ENCODE measurements around the gene MYO10. TPM values are rescaled to one million over a fixed set of nuclear protein-coding genes. Genes with fewer than 3 reads are reported as not detected.
A peak's percentile ranks its signal among the peaks of the same experiment; 100 is the strongest.

The MYO10 gene
- total and polyA plus RNA-seq, 8 donors, result 32.6 to 71.5 (median 65.0) TPM

DNA sequence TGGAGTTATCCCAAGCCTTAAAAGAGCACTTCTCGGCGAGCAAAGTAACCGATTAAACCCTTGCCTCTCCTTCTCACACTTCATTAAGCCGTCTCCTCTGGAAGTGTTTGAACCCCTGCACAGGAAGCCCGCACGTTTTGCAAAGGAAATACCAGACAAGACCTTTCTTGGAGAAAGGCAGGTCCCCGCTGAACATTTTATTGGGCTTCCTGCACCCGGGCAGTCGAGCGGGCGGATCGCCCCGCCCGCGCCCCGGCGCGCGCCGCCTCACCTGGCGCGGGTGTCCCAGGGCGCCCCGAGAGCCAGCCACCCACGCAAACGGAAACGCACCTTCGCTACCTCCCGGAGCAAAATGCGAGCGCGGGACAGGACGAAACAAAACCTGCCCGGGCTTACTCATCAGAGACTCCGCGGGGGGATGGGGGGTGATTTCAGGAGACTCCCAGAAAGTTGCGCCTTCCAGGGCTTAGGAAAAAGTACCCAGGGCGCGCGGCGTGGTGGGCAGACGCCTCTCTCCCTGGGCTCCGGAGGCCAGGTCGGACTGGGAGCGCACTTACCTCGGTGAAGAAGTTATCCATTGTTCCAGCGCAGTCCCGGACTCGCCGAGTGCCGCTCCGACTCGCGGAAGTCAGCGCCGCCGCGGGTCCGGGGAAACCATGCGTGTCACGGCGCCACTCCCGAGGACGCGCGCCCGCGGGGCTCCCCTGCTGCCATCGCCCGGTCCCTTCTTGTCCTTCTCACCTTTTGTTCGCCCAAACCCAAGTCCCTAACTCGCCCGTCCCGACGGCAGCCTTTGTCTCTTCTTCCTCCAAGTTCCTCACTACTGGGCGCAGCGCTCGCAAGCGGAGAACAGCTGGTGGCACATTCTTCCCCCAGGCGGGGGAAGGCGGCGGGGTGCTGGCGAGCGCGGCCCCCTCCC is 598 bp downstream of the MYO10 start:
- Histone ChIP-seq H3K27ac (peak overlapping the region; percentile 82 to 89), H3K4me3 (peak overlapping the region; percentile 57 to 68), H3K36me3 (no peaks in the 10 kb centered on the region), H3K4me1 (peaks cover 23 to 57% of the 10 kb centered on the region in 2 donors), H3K9me3 (no peaks in the 10 kb centered on the region), H3K27me3 (peaks cover 0 to 44% of the 10 kb centered on the region in 2 donors)
- ATAC-seq (peak; percentile 24), DNase-seq (peak; percentile 33 to 81 (median 62))
- intact Hi-C loops (cut with DNase I), result loop anchor here in 1 of 2 donors (2.0 to 10.0 kb wide), 2 partner anchors 141 to 253 kb away; no protein-coding TSS in a partner anchor
- TF ChIP-seq, protein P1, sequence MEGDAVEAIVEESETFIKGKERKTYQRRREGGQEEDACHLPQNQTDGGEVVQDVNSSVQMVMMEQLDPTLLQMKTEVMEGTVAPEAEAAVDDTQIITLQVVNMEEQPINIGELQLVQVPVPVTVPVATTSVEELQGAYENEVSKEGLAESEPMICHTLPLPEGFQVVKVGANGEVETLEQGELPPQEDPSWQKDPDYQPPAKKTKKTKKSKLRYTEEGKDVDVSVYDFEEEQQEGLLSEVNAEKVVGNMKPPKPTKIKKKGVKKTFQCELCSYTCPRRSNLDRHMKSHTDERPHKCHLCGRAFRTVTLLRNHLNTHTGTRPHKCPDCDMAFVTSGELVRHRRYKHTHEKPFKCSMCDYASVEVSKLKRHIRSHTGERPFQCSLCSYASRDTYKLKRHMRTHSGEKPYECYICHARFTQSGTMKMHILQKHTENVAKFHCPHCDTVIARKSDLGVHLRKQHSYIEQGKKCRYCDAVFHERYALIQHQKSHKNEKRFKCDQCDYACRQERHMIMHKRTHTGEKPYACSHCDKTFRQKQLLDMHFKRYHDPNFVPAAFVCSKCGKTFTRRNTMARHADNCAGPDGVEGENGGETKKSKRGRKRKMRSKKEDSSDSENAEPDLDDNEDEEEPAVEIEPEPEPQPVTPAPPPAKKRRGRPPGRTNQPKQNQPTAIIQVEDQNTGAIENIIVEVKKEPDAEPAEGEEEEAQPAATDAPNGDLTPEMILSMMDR (IDR thresholded peaks at IDR 0.05), result no peak

DNA sequence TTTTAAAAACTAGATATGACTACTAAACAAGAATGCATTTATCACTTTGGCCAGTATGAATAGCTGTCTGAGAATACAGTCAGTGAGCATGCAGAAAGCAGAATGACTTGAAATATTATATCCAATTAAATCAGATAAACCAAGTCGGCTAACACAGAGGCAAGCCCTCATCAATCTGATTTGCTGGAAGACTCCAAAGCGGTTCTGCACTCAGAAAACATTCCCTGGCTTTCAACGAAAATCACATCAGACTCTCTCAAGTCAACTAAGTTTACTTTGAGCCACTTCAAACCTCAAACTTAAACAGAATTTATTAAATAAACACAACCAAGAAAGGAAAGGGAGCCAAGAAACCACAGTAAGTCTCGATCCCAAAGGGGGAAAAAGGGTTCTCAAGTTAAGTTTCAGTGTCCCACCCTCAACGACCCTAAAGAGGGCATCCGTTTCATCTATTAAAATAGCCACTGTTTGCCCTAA is 1.4 kb downstream of the MYO10 start:
- peak; percentile 5 for ATAC-seq
- Histone ChIP-seq H3K27me3 (peaks cover 0 to 44% of the 10 kb centered on the region in 2 donors), H3K27ac (peak overlapping the region; percentile 82 to 89), H3K9me3 (no peaks in the 10 kb centered on the region), H3K36me3 (no peaks in the 10 kb centered on the region), H3K4me3 (peak overlapping the region; percentile 57 to 68), H3K4me1 (peaks cover 27 to 57% of the 10 kb centered on the region in 2 donors)
- TF ChIP-seq, protein P1 (IDR thresholded peaks at IDR 0.05), result no peak
- intact Hi-C loops (cut with DNase I), result loop anchor here in 1 of 2 donors (2.0 to 10.0 kb wide), 2 partner anchors 140 to 254 kb away; no protein-coding TSS in a partner anchor
- DNase-seq, result peak in 1 of 4 donors; percentile 32

DNA sequence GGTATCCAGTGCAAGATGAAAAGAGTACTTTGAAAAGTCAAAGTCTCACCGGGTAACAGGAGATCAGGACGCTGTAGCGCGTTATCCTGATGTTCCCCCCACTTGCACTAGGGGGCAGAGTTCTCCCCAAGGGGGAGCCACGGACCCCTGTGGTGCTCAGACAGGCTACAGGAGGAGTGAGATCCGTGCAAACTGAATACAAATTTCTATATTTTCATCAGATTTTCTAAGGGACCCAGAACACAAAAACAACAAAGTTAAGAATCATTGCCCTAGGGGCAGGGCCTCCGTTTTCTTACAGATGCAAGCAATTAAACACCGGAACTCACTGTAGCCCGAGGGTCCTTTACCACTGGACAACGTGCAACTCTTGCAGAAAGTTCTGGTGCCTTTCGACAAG is 2.0 kb downstream of the MYO10 start:
- Histone ChIP-seq H3K4me1 (peaks cover 27 to 57% of the 10 kb centered on the region in 2 donors), H3K36me3 (no peaks in the 10 kb centered on the region), H3K9me3 (no peaks in the 10 kb centered on the region), H3K27me3 (peaks cover 0 to 44% of the 10 kb centered on the region in 2 donors), H3K4me3 (peak overlapping the region; percentile 57 to 68), H3K27ac (no peak overlapping the region)
- TF ChIP-seq, protein P1 (IDR thresholded peaks at IDR 0.05), result peak; percentile 86 to 91
- intact Hi-C loops (cut with DNase I), result loop anchor here in 1 of 2 donors (2.0 to 10.0 kb wide), 2 partner anchors 139 to 255 kb away; no protein-coding TSS in a partner anchor
- DNase-seq (peak in 2 of 4 donors; percentile 59 to 83), ATAC-seq (peak; percentile 53)

DNA sequence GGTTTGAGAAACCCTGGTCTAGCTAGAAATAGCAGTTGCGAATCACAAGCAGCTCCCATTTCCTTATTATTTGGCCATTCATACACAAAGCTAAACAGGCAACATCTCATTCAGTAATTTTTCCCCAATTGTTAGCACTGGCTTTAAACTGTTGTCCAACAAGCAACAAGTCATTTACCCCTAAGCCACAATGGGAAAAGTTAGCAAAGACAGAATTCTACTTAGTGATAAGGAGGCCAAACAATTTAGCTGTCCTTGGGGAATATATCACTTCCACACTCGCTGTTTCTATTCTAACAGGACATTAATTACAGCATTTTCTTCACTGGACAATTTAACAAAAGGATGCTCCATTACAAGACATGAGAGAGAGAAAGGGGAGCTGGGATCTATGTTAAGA is 2.8 kb downstream of the MYO10 start:
- ATAC-seq (no peak), DNase-seq (no peak)
- Histone ChIP-seq H3K36me3 (no peaks in the 10 kb centered on the region), H3K9me3 (no peaks in the 10 kb centered on the region), H3K4me1 (peaks cover 27 to 57% of the 10 kb centered on the region in 2 donors), H3K4me3 (peak overlapping the region in 1 of 2 donors; percentile 68), H3K27ac (no peak overlapping the region), H3K27me3 (peaks cover 0 to 44% of the 10 kb centered on the region in 2 donors)
- intact Hi-C loops (cut with DNase I), result loop anchor here in 1 of 2 donors (10.0 kb wide), 1 partner anchor 139 kb away; no protein-coding TSS in a partner anchor
- TF ChIP-seq, protein P1 (IDR thresholded peaks at IDR 0.05), result no peak

DNA sequence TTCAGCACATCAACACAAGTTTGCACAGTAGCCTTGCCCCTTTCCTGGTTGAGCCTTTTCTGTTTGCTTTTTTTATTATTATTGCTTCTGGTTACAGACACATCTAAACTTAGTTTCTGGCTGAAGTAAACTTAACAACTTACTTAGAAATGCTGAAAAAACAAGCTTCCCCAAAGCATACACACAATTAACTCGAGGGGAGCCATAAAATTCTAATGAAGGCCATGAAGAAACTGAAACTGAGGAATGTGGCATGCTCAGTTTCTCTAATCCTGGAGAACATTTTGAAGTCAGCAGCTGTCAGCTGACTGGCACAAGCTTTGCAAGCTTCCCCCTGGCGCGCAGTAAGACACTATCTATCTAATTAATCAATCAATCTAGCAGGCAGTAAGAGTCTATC is 3.7 kb downstream of the MYO10 start:
- TF ChIP-seq, protein P1 (IDR thresholded peaks at IDR 0.05), result no peak
- Histone ChIP-seq H3K4me3 (no peak overlapping the region), H3K27me3 (peaks cover 0 to 44% of the 10 kb centered on the region in 2 donors), H3K4me1 (peaks cover 27 to 56% of the 10 kb centered on the region in 2 donors), H3K36me3 (no peaks in the 10 kb centered on the region), H3K27ac (peak overlapping the region; percentile 10 to 46), H3K9me3 (no peaks in the 10 kb centered on the region)
- intact Hi-C loops (cut with DNase I), result loop anchor here in 1 of 2 donors (10.0 kb wide), 1 partner anchor 138 kb away; no protein-coding TSS in a partner anchor
- no peak for DNase-seq
- no peak for ATAC-seq

Measured in left lung (tissue), 10 donors.